Loucy (cell line): ENCODE data around the gene RAD9A.

Experiments
- H2AFZ ChIP-seq: fragments of 200-600 bp; sonication (generic); 2 replicates; pipeline ENCODE4 v1.6.0; 2016; ENCODE audit warnings: antibody characterized with exemption, mild to moderate bottlenecking, low read length, moderate library complexity
- H3F3A ChIP-seq: fragments of 200-600 bp; 2 replicates; pipeline ENCODE4 v1.6.0; 2016; ENCODE audit warnings: antibody characterized with exemption, low read depth, mild to moderate bottlenecking
- H3K27me3 ChIP-seq: fragments of 200-600 bp; sonication (generic); 2 replicates; pipeline ENCODE4 v1.6.1; 2014; ENCODE audit warnings: low read length, mild to moderate bottlenecking; ENCODE audit not compliant: insufficient read depth, poor library complexity, severe bottlenecking
- H3K36me3 ChIP-seq: fragments of 200-600 bp; sonication (generic); 2 replicates; pipeline ENCODE4 v1.6.1; 2016; ENCODE audit warnings: low read length; ENCODE audit not compliant: insufficient read depth
- H3K4me1 ChIP-seq: fragments of 200-600 bp; sonication (generic); 2 replicates; pipeline ENCODE4 v1.5.1; 2014; ENCODE audit warnings: low read length, mild to moderate bottlenecking; ENCODE audit not compliant: insufficient read depth, poor library complexity, severe bottlenecking
- H3K4me2 ChIP-seq: fragments of 200-600 bp; sonication (generic); 2 replicates; pipeline ENCODE4 v1.6.0; 2014; ENCODE audit warnings: antibody characterized with exemption, low read length, low read depth, mild to moderate bottlenecking; ENCODE audit not compliant: poor library complexity, severe bottlenecking
- H3K4me3 ChIP-seq: fragments of 200-600 bp; sonication (generic); 2 replicates; pipeline ENCODE4 v1.5.1; 2014; ENCODE audit warnings: low read length, mild to moderate bottlenecking, mixed read lengths; ENCODE audit not compliant: poor library complexity, severe bottlenecking
- H3K79me2 ChIP-seq: fragments of 200-600 bp; sonication (generic); 2 replicates; pipeline ENCODE4 v1.6.1; 2014; ENCODE audit warnings: low read length; ENCODE audit not compliant: insufficient read depth
- H3K9ac ChIP-seq: fragments of 200-600 bp; sonication (generic); 2 replicates; pipeline ENCODE4 v1.6.0; 2014; ENCODE audit warnings: mild to moderate bottlenecking, low read depth, low read length, moderate library complexity; ENCODE audit not compliant: poor library complexity, severe bottlenecking
- H3K9me2 ChIP-seq: fragments of 200-600 bp; sonication (generic); replicated peaks from 2 replicates; pipeline ENCODE4 v1.6.1; 2016; ENCODE audit warnings: low read depth, low read length, mixed read lengths
- H3K9me3 ChIP-seq: fragments of 200-600 bp; sonication (generic); 2 replicates; pipeline ENCODE4 v1.6.1; 2014; ENCODE audit warnings: mild to moderate bottlenecking, antibody characterized with exemption, low read length, low read depth; ENCODE audit not compliant: insufficient read depth
- H4K20me1 ChIP-seq: fragments of 200-600 bp; sonication (generic); 2 replicates; pipeline ENCODE4 v1.6.0; 2014; ENCODE audit warnings: antibody characterized with exemption, low read length, mild to moderate bottlenecking; ENCODE audit not compliant: insufficient read depth, poor library complexity, severe bottlenecking
- CTCF ChIP-seq: fragments of 200-600 bp; sonication (generic); conservative IDR thresholded peaks from 2 replicates; pipeline ENCODE4 v1.5.1; 2014; ENCODE audit warnings: mild to moderate bottlenecking, antibody characterized with exemption, low read length
- EZH2phosphoT487 ChIP-seq: fragments of 200-600 bp; IDR thresholded peaks from 2 replicates; pipeline ENCODE4 v1.6.1; 2018; ENCODE audit warnings: antibody characterized with exemption, mild to moderate bottlenecking, moderate library complexity, borderline replicate concordance

Gene RAD9A

DNA sequence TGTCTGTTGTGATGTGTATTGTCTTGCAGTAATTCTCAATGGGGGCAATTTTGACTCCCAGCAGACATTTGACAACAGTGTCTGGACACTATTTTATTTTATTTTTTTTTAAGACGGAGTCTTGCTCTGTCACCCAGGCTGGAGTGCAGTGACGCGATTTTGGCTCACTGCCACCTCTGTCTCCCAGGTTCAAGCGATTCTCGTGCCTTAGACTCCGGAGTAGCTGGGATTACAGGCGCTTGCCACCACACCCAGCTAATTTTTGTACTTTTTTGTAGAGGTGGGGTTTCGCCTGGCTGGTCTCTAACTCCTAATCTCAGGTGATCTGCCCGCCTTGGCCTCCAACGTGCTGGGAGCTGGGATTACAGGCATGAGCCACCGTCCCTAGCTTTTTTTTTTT, 37.9 kb downstream of the RAD9A start:
- Histone ChIP-seq H3K9me3 (no peaks in the 10 kb centered on the region), H3F3A (peaks cover 5% of the 10 kb centered on the region; the same call in 1 of the 2 replicates), H3K4me1 (peaks cover 37% of the 10 kb centered on the region), H3K9me2 (no peaks in the 10 kb centered on the region), H3K4me2 (peak overlapping the region; percentile 97), H3K79me2 (peaks cover 59% of the 10 kb centered on the region), H2AFZ (no peak overlapping the region), H4K20me1 (peaks cover 38% of the 10 kb centered on the region), H3K4me3 (peak overlapping the region; percentile 79), H3K9ac (no peak overlapping the region), H3K36me3 (peaks cover 9% of the 10 kb centered on the region; the same call in 1 of the 2 replicates), H3K27me3 (no peaks in the 10 kb centered on the region)
- TF ChIP-seq EZH2phosphoT487 (no peak), CTCF (no peak)

- Histone ChIP-seq H2AFZ (no peak overlapping the region), H3K9me3 (no peaks in the 10 kb centered on the region), H3K4me1 (peaks cover 51% of the 10 kb centered on the region), H3K4me2 (peak overlapping the region; percentile 16), H3K9me2 (no peaks in the 10 kb centered on the region), H4K20me1 (peaks cover 57% of the 10 kb centered on the region), H3K9ac (no peak overlapping the region), H3F3A (0 out of 2 replicates have a peak, but pooled peaks cover 2% of the 10 kb centered on the region), H3K27me3 (no peaks in the 10 kb centered on the region), H3K36me3 (peaks cover 20% of the 10 kb centered on the region; the same call in 1 of the 2 replicates), H3K4me3 (no peak overlapping the region), H3K79me2 (peaks cover 78% of the 10 kb centered on the region)
- TF ChIP-seq CTCF (no peak), EZH2phosphoT487 (no peak)
Measured at GRCh38 chr11:67431346-67432249, 39.8 kb downstream of the RAD9A start.

GRCh38 chr11:67432655-67433349, 41.0 kb downstream of the RAD9A start:
- Histone ChIP-seq H3K9me2 (no peaks in the 10 kb centered on the region), H3K4me2 (peak overlapping the region; percentile 96), H3K36me3 (peaks cover 20% of the 10 kb centered on the region; the same call in 1 of the 2 replicates), H3K9me3 (no peaks in the 10 kb centered on the region), H2AFZ (no peak overlapping the region), H3F3A (0 out of 2 replicates have a peak, but pooled peaks cover 4% of the 10 kb centered on the region), H3K27me3 (no peaks in the 10 kb centered on the region), H3K9ac (no peak overlapping the region), H3K4me3 (no peak overlapping the region), H3K4me1 (peaks cover 48% of the 10 kb centered on the region), H3K79me2 (peaks cover 90% of the 10 kb centered on the region), H4K20me1 (peaks cover 59% of the 10 kb centered on the region)
- TF ChIP-seq EZH2phosphoT487 (no peak), CTCF (no peak)
